ENCODE measurements around the gene PSTK. TPM values are rescaled to one million over a fixed set of nuclear protein-coding genes. Genes with fewer than 3 reads are reported as not detected.

The PSTK gene
- total and polyA plus RNA-seq, 8 donors, result 1.4 to 3.1 (median 2.2) TPM

GRCh38 chr10:122962405-122962804 lies 17.8 kb upstream of the PSTK start:
- WGBS, 2 donors, result 59 to 70% methylated on average over 3 of the region's 3 CpGs
- Histone ChIP-seq H3K27me3 (no peaks in the 10 kb centered on the region), H3K27ac (no peak overlapping the region), H3K9me3 (no peaks in the 10 kb centered on the region), H3K4me3 (no peak overlapping the region), H3K4me1 (no peaks in the 10 kb centered on the region), H3K36me3 (no peaks in the 10 kb centered on the region)
- FAIRE-seq (no peak), ATAC-seq (no peak), DNase-seq (no peak)
- TF ChIP-seq CTCF (IDR thresholded peaks at IDR 0.05), result no peak
- intact Hi-C loops (cut with DNase I), result no loop called here

GRCh38 chr10:122966879-122967278 lies 13.3 kb upstream of the PSTK start:
- no peak for FAIRE-seq
- H3K36me3 ChIP-seq, result no peaks in the 10 kb centered on the region
- DNase-seq, result no peak
- TF ChIP-seq CTCF (IDR thresholded peaks at IDR 0.05), result no peak
- no peaks in the 10 kb centered on the region for H3K9me3 ChIP-seq
- intact Hi-C loops (cut with DNase I), result no loop called here
- H3K4me3 ChIP-seq, result no peak overlapping the region
- no peak overlapping the region for H3K27ac ChIP-seq
- H3K4me1 ChIP-seq, result no peaks in the 10 kb centered on the region
- H3K27me3 ChIP-seq, result no peaks in the 10 kb centered on the region
- ATAC-seq, result no peak

GRCh38 chr10:122968698-122969097 lies 11.5 kb upstream of the PSTK start:
- Histone ChIP-seq H3K4me3 (no peak overlapping the region), H3K36me3 (no peaks in the 10 kb centered on the region)

GRCh38 chr10:122974023-122974422 lies 6.2 kb upstream of the PSTK start:
- DNase-seq (no peak), FAIRE-seq (no peak), ATAC-seq (peak in 1 of 4 donors; percentile 26)
- Histone ChIP-seq H3K36me3 (no peaks in the 10 kb centered on the region), H3K27me3 (no peaks in the 10 kb centered on the region), H3K9me3 (no peaks in the 10 kb centered on the region), H3K4me3 (no peak overlapping the region), H3K4me1 (no peaks in the 10 kb centered on the region), H3K27ac (no peak overlapping the region)
- TF ChIP-seq CTCF (IDR thresholded peaks at IDR 0.05), result no peak
- WGBS, 2 donors, result 53 to 62% methylated on average over 5 of the region's 5 CpGs
- intact Hi-C loops (cut with DNase I), result no loop called here

More at GRCh38 chr10:122968698-122969097, 11.5 kb upstream of the PSTK start:
- intact Hi-C loops (cut with DNase I), result no loop called here
- no peak overlapping the region for H3K27ac ChIP-seq
- WGBS, 2 donors, result 69 to 74% methylated on average over 3 of the region's 3 CpGs
- FAIRE-seq (no peak), ATAC-seq (no peak), DNase-seq (no peak)
- H3K9me3 ChIP-seq, result no peaks in the 10 kb centered on the region
- no peaks in the 10 kb centered on the region for H3K4me1 ChIP-seq
- TF ChIP-seq CTCF (IDR thresholded peaks at IDR 0.05), result no peak
- no peaks in the 10 kb centered on the region for H3K27me3 ChIP-seq

- FAIRE-seq (no peak), ATAC-seq (no peak), DNase-seq (no peak)
- no peaks in the 10 kb centered on the region for H3K27me3 ChIP-seq
- no peak for TF ChIP-seq CTCF (IDR thresholded peaks at IDR 0.05)
- H3K4me1 ChIP-seq, result no peaks in the 10 kb centered on the region
- intact Hi-C loops (cut with DNase I), result no loop called here
- 78 to 79% methylated on average over 3 of the region's 3 CpGs for WGBS, 2 donors
- H3K27ac ChIP-seq, result no peak overlapping the region
- H3K36me3 ChIP-seq, result no peaks in the 10 kb centered on the region
- no peak overlapping the region for H3K4me3 ChIP-seq
- no peaks in the 10 kb centered on the region for H3K9me3 ChIP-seq
Measured at GRCh38 chr10:122974543-122975064, 5.6 kb upstream of the PSTK start.
